GM19372 (cell line): Measurements from ENCODE around the gene CCSER1.
"Not testable (repeated sequence)": the region's sequence is repeated elsewhere in the genome, so short reads cannot be mapped to it uniquely, and the experiment has no call there.

Experiments
- ATAC-seq: cut with Tn5 transposase; IDR thresholded peaks from one replicate; pipeline ENCODE4 v1.9.1; 2021; ENCODE audit warnings: mild to moderate bottlenecking, low read depth, moderate library complexity; ENCODE audit not compliant: unreplicated experiment

Gene CCSER1

GRCh38 chr4:90421161-90421560 lies 294.0 kb downstream of the CCSER1 start:
- no peak for ATAC-seq

GRCh38 chr4:90425893-90426292 lies 298.7 kb downstream of the CCSER1 start:
- ATAC-seq: no peak

- ATAC-seq: no peak
Observed at GRCh38 chr4:90438522-90438921, 311.3 kb downstream of the CCSER1 start.

- no peak for ATAC-seq
Observed at GRCh38 chr4:90441770-90442169, 314.6 kb downstream of the CCSER1 start.

- ATAC-seq: no peak
Observed at GRCh38 chr4:90442619-90443018, 315.4 kb downstream of the CCSER1 start.

- ATAC-seq: no peak
Observed at GRCh38 chr4:90443231-90443630, 316.0 kb downstream of the CCSER1 start.

GRCh38 chr4:90444904-90445303 lies 317.7 kb downstream of the CCSER1 start:
- ATAC-seq: no peak

GRCh38 chr4:90445380-90445779 lies 318.2 kb downstream of the CCSER1 start:
- ATAC-seq: no peak

- ATAC-seq: no peak
Observed at GRCh38 chr4:90449626-90450025, 322.4 kb downstream of the CCSER1 start.

- ATAC-seq: no peak
Observed at GRCh38 chr4:90456891-90457290, 329.7 kb downstream of the CCSER1 start.

- no peak for ATAC-seq
Observed at GRCh38 chr4:90457817-90458216, 330.6 kb downstream of the CCSER1 start.

- no peak for ATAC-seq
Observed at GRCh38 chr4:90458576-90458975, 331.4 kb downstream of the CCSER1 start.

- no peak for ATAC-seq
Observed at GRCh38 chr4:90474484-90474883, 347.3 kb downstream of the CCSER1 start.

GRCh38 chr4:90476019-90476418 lies 348.8 kb downstream of the CCSER1 start:
- ATAC-seq: no peak

- ATAC-seq: no peak
Observed at GRCh38 chr4:90476586-90476985, 349.4 kb downstream of the CCSER1 start.

- not testable (repeated sequence) for ATAC-seq
Observed at GRCh38 chr4:90484894-90485293, 357.7 kb downstream of the CCSER1 start.

GRCh38 chr4:90486346-90486745 lies 359.2 kb downstream of the CCSER1 start:
- ATAC-seq: no peak

- ATAC-seq: no peak
Observed at GRCh38 chr4:90495211-90495610, 368.0 kb downstream of the CCSER1 start.

- ATAC-seq: no peak
Observed at GRCh38 chr4:90495936-90496335, 368.7 kb downstream of the CCSER1 start.

- no peak for ATAC-seq
Observed at GRCh38 chr4:90498175-90498574, 371.0 kb downstream of the CCSER1 start.

- ATAC-seq: no peak
Observed at GRCh38 chr4:90503677-90504076, 376.5 kb downstream of the CCSER1 start.

- no peak for ATAC-seq
Observed at GRCh38 chr4:90515191-90515590, 388.0 kb downstream of the CCSER1 start.

GRCh38 chr4:90528551-90528950 lies 401.4 kb downstream of the CCSER1 start:
- ATAC-seq: no peak
